HG02759 (cell line): ENCODE results near the gene RBPJ.

ENCODE experiments used
- ATAC-seq: cut with Tn5 transposase; IDR thresholded peaks from one replicate; pipeline ENCODE4 v1.9.1; 2021; ENCODE audit warnings: mild to moderate bottlenecking, moderate library complexity; ENCODE audit not compliant: unreplicated experiment

Gene RBPJ

DNA sequence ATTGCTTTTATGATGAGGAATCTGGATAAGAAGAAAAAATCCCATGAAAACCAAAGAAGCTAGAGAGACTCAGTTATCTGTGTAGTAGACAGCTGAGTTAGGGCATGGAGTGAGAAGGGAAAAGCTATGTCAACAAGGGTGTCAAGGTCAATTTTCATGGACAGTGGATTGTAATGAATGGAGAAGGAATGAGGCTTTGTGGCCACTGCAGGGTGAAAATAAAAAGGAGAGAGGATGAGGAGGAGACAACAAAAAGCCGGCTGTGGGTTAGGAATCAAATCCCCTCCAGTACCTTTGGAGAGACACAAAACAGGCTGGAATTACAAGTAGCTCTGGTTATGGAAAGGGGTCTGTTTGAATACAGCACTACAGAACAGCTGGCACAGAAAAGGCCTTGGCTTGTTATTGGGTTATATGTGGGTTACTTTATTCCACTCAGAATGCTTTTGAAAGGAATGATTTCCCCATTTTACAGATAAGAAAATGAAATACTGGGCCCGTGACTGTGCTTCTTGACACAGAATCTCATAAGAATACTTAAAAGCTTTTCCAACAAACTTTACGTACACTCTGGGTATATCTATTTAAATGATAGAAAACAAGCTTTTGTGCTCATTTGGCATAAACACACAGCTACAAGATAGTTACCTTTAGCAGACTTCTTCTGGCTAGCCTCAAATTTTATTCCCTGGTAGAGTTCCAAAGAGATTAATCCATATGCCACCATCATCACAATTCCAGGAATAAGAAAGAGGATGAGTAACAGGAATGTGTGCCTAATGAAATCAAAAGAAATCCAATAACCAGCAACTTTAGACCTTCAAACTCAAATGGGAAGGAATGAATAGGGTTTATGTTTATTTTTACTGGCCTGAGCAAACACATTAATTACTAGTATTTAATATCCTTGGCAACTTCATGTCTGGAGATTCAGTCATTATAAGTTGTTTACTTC lies 162.0 kb downstream of the RBPJ start:
- no peak for ATAC-seq

DNA sequence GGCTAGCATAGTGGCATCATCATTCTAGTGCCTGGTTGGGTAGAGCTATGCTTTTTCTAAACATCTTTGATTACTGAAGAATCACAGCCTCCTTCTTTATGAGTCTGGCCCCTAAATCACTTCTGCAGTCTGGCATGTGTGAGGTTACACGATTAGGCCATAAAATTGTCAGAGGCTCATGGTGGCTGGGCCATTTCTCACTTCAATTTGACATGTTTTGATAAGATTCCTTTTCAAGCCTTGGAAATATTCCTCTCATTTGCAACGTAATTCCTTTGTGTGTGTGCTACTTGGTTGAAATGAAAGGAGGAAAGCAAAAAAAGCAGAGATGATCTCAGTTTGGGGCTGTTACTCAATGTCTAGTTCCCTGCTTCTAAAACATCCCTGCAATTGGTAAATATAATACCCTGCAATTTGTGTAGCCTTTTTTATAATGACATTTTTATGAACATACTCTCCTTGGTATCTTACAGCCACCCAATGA lies 163.3 kb downstream of the RBPJ start:
- ATAC-seq, result no peak

DNA sequence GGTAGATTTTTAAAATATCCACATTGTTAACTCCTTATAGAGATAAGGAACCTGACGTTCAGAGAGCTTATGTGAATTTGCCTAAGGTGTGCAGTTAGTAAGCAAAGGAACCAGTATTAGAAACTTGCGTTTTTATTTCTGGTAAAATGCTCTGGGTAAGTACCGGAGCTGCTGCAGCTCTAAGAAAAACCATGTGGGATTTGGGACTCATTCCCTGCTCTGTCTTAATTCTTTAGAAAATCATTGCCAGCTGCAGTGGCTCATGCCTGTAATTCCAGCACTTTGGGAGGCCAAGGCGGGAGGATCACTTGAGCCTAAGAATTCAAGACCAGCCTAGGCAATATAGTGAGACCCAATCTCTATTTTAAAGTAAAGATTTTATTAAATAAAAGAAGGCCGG lies 163.7 kb downstream of the RBPJ start:
- ATAC-seq, result no peak
